H54 (cell line): ENCODE measurements around the gene DNAJB8.

Source experiments
- DNase-seq: peaks from one replicate; pipeline ENCODE4 v3.0.0; 2011; ENCODE audit warnings: low spot score, mixed read lengths; ENCODE audit not compliant: insufficient read length
- FAIRE-seq: peaks from 3 replicates; lab custom pipeline; 2011; peaks lifted over from hg19 to GRCh38; lab: Jason Lieb, UNC
- POLR2A ChIP-seq: IDR thresholded peaks from 2 replicates; pipeline ENCODE4 v1.6.1; 2011; ENCODE audit warnings: low read depth, mild to moderate bottlenecking, low read length

Gene DNAJB8

DNA sequence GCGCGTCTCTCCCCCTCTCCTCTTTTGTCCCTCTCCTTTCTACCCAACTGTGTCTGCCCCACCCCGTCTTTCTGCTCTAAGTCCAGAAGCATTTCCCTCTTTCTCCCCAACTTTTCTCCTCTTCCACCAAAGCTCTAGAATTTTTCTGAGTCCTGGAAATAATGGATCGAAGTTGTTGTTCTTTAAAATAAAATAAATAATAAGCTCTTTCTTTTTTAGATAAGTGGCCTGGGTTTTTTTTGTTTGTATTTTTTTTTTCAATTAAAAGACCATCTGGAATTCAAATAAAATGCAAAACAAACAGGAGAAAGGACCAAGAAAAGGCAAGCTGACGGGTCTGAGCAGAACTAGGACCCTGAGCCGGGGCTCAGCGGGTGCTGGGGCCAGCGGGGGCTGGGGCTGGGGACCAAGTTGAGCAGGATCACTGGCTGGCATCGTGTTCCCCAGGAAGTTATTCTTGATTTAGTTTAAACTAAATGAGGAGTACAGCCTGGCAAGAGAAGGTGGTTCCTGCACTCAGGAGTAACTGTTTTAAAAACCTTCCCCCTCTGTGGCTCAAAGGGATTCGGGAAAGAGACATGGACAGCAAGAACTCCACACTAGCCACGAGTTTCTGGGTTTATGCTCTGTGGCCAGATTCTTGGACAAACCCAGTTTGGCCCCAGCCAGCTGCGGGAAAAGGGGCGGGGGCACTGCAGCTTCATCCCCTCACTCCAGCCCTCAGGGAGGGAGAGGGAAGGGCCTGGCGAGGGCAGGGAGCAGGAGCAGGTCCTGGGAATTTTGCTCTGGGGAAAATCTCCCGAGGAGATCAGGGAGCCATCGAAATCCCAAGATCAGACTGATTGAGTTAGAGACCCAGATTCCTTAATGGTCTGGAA, 18.0 kb upstream of the DNAJB8 start:
- DNase-seq (no peak), FAIRE-seq (no peak)
- TF ChIP-seq POLR2A: no peak

DNA sequence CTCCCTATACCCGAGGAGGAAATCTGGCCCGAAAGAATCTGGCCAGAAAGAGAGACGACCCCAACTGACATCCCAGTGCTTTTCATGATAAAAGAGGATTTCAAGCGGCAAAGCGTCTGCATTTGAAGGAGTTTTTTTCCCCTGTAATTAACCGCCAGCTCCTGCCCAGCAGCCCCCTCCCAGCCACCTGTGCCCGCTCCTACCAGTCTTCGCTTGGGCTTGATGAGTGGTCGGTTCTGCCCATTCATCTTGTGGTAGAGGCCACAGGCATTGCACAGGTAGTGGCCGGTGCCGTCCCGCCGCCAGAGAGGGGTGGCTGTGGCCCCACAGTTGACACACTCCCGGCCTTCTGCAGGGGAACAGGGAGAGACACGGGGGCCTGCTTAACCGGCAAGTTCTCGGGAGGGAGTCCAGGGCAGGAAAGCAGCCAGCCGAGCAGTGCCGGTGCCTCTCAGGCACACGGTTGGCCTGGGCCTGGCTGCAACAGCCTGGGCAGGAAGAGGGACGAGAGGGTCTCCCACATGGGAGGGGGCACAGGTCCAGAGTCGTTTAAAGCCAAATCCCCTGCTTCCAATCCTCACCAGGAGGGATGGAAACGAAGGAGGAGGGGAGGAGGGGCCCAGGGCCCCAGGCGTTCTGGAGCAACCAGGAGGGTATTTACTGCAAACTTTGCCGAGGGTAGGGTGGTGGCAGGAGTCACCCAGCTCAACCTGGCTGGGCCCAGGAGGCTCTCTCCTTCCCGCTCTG, 17.1 kb upstream of the DNAJB8 start:
- no peak for FAIRE-seq
- TF ChIP-seq POLR2A: no peak

GRCh38 chr3:128482666-128483656, 16.3 kb upstream of the DNAJB8 start:
- peak; percentile 80 for DNase-seq
- TF ChIP-seq POLR2A: no peak
- no peak for FAIRE-seq

More for the DNA sequence above, 17.1 kb upstream of the DNAJB8 start:
- DNase-seq: no peak

DNA sequence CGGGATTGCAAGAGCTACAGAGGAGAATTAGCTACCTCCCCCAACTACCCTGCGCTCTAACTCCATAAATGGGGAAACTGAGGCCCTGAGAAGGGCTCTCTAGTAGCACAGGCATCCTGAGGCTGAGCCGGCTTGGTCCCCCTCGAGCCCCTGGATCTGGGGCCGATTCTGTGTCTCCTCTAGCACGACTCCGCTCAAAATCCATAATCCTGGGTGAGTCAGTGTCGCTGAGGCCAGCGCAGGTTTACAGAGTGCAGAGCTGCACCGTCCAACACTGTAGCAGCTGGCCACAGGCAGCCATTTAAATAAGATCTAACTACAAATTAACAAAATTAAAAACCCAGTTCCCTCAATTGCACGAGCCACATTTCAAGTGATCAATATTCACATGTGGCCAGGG, 15.5 kb upstream of the DNAJB8 start:
- FAIRE-seq (no peak), DNase-seq (no peak)
- TF ChIP-seq POLR2A: no peak

DNA sequence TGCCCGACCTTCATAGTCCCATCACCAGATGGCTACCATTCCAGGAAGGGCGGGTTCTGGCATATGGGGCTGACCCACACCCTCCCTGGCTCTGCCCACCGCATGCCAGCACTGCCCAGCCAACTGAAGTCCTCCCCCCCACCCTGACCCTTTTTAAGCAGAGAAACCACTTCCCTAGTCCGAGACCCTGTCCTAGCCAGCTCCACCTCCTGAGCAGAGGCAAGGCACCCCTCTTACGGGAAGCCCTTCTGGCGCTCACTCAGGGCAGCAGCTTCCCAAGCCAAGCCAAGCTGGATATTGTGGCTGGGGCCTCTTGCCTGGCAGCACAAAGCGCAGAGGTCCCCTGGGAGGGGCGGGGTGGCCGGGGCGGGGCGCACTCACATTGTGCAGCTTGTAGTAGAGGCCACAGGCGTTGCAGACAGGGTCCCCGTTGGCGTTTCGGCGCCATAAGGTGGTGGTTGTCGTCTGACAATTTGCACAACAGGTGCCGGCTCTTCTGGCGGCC, 14.8 kb upstream of the DNAJB8 start:
- TF ChIP-seq POLR2A: no peak
- DNase-seq (no peak), FAIRE-seq (no peak)

DNA sequence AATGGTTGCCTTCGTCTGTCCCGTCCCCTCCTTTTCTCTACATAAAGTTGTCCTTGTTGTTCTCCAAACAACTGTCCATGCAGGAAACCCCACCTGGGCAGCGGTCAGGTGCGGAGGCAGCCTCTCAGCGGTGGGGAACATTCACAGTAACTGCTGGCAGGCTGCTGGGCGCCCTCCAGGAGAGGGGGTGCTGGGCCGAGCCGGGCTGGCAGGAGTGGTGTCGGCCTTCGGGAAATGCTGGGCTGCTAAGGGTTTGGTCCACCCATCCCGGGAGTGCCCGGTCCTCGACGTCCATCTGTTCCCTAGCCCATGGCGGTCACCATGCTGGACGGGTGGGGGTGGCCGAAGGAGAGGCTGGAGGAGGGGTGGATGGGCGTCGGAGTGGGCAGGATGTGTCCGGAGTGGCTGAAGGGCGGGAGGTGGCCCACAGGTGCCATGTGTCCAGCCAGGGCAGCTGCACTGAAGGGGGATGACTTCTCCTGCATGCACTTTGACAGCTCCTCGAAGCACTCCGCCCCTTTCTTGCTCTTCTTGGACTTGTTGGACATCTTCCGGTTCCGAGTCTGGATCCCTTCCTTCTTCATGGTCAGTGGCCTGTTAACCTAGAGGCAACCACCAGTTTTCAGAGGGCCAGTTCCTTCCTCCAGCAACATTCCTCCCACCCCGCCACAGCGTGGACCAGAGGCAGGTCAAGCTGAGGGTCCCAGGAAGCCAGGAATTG, 14.2 kb upstream of the DNAJB8 start:
- no peak for FAIRE-seq

DNA sequence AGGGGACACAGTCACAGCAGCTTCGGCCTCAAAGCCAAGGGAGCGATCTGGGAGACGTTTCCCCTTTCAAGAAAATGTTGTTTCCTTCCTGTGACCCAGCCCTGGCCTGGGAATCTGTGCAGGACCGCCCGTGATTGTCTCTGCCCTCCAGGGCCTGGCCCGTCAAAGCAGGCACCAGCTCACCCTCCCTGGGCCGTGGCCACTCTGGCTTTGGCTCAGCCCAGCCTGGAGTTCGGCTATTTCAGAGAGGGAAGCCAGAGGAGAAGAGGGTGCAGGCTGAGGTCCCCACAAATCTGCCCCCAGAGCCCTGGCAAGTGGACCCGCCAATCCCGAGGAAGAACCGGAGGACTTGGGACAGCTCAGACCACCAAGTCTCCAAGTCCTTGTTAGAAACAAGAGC, 13.6 kb upstream of the DNAJB8 start:
- no peak for TF ChIP-seq POLR2A
- DNase-seq (no peak), FAIRE-seq (no peak)

More for the DNA sequence above, 14.2 kb upstream of the DNAJB8 start:
- TF ChIP-seq POLR2A: no peak
- no peak for DNase-seq

DNA sequence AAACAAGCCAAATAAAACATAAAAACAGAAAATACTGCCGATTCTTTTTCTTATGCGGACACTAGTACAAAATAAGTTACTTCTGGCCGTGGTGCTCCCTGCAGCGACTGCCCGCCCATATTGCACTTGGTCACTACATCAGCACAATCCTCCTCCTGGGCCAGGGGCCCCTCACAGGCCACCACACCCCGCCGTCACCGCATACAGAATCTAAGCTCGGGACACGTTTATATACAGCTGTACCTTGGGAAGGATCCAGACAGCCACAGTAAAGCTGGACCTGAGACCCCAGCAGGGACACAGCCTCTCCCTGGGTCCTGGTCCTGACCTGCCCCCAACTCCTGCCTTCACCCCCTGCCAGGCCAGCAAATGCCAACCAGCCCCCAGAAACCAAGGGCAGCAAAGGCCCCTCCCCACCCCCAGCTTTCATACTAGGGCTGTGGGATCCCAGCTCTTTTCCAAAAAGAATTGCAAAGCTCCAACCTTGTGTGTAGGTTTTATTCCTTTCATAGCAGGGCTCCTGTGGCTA, 12.9 kb upstream of the DNAJB8 start:
- FAIRE-seq (no peak), DNase-seq (no peak)
- no peak for TF ChIP-seq POLR2A

- FAIRE-seq (no peak), DNase-seq (no peak)
- TF ChIP-seq POLR2A: no peak
Observed at GRCh38 chr3:128478576-128479506, 12.2 kb upstream of the DNAJB8 start.

GRCh38 chr3:128476659-128477058, 10.0 kb upstream of the DNAJB8 start:
- no peak for TF ChIP-seq POLR2A
- no peak for DNase-seq
- FAIRE-seq: no peak

DNA sequence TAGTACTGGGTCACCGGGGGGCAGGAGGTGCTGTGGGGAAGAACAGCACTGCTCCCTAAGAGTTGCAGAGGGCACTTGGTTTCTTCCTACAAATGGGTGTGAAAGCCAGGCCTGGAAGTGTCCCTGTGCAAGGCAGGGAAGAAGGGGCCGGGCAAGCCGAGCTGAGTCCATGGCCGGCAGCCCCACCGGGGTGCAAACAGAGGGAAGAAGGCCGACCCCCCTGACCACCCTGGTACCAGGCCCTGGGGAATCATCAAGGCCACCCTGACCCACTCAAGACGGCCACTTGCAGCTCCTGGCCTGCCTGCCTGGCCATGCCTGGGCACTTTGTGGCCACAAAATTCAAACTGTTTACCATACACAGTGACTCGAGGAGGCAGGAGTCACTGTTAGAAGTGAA, 8.7 kb upstream of the DNAJB8 start:
- TF ChIP-seq POLR2A: no peak
- DNase-seq (no peak), FAIRE-seq (no peak)
